Stimulated activated naive CD8-positive, alpha-beta T cell treated with anti-CD3 and anti-CD28 coated beads, Interleukin-15, Interleukin-2, amounts not matched to agents 100 ng/mL and 50 ng/mL, for 24 hours (primary cell): ENCODE measurements around the gene B4GALT4.

Source experiments
- H3K27ac Mint-ChIP-seq: one replicate; pipeline ENCODE4 v1.8.0; 2021; ENCODE audit warnings: mild to moderate bottlenecking, mixed read lengths
- H3K27me3 Mint-ChIP-seq: one replicate; pipeline ENCODE4 v1.8.0; 2021; ENCODE audit warnings: mixed read lengths
- H3K36me3 Mint-ChIP-seq: one replicate; pipeline ENCODE4 v1.8.0; 2021; ENCODE audit warnings: low read depth, mixed read lengths
- H3K4me1 Mint-ChIP-seq: one replicate; pipeline ENCODE4 v1.8.0; 2021; ENCODE audit warnings: low read depth, mixed read lengths
- H3K4me3 Mint-ChIP-seq: one replicate; pipeline ENCODE4 v1.8.0; 2021; ENCODE audit warnings: mild to moderate bottlenecking, mixed read lengths
- H3K9me3 Mint-ChIP-seq: one replicate; pipeline ENCODE4 v1.8.0; 2021; ENCODE audit warnings: mixed read lengths

Gene B4GALT4

DNA sequence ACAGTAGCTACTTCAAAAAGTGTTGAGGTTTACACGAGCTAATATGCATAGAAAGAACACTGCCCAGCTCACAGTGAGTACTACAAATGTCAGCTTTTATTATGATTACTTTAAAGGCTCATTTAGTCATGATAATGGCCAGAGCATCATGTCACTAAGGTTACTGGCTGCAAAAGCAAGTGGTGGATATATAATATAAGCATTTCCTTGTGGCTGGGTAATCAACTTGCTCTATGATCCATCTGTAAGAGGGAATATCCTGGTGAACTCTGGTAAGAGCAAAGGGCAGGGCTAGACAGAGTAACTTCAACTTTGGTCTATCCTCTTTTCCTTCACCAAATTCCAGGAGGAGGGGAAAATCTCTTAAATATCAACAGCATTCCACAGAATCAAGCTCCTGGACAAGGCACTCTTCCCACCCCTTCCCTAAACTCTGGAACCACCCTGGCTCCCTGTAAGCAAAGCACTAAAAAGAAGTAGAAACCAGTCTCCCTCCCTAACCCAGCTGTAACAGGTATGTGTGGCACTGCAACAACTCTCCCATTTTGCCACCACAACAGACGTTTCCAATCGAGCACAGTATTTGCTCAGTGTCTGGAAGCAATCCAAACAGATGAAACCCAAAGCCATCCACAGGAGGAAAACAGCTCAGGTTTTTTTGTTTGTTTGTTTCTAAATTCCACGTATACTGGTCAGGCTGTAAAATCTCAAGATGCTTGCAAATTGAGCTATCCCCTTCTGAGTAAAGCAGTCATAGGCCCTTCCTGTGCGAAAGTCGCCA lies 13.4 kb downstream of the B4GALT4 start:
- Mint-ChIP-seq H3K9me3 (no peaks in the 10 kb centered on the region), H3K36me3 (peaks cover 65% of the 10 kb centered on the region), H3K27me3 (no peaks in the 10 kb centered on the region), H3K4me3 (no peak overlapping the region), H3K27ac (no peak overlapping the region), H3K4me1 (peaks cover 5% of the 10 kb centered on the region)

DNA sequence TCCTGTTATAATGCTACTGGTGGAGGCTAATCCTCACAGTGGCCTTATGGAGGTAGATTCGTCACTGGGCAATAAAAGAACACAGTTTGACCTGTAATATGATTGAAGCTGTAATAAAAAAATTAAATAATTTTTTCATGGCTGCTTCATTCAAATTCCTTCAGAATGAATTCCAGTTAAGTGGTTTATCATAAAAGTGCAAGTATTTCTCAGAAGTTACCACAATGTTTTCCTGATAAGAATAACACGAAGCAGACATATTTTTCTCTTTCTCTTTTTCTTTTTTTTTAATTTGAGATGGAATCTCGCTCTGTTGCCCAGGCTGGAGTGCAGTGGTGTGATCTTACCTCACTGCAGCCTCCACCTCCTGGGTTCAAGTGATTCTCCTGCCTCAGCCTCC lies 15.6 kb downstream of the B4GALT4 start:
- Mint-ChIP-seq H3K4me1 (no peaks in the 10 kb centered on the region), H3K27me3 (no peaks in the 10 kb centered on the region), H3K9me3 (no peaks in the 10 kb centered on the region), H3K27ac (no peak overlapping the region), H3K36me3 (peaks cover 60% of the 10 kb centered on the region), H3K4me3 (no peak overlapping the region)

DNA sequence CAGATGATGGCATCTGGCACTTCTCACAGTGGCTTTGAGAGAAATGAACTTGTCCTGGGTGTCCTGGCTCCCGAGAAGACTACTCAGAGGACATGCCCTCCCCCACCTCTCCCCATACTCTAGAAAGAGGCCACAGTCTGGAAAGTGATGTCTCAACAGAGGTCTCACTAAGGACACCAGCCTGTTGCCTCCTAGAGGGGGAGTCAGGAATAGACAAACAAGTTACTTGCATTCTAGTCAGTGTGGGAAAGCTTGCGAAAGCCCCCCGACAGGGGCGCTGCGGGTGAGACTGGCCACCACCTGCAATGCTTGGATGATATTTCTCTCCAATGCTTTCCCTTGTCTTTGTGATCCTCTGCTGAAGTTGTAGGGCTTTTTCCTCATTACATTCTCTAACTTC lies 17.2 kb downstream of the B4GALT4 start:
- H3K4me3 Mint-ChIP-seq: no peak overlapping the region
- peaks cover 54% of the 10 kb centered on the region for H3K36me3 Mint-ChIP-seq
- H3K9me3 Mint-ChIP-seq: no peaks in the 10 kb centered on the region
- H3K27me3 Mint-ChIP-seq: no peaks in the 10 kb centered on the region
- H3K4me1 Mint-ChIP-seq: peaks cover 11% of the 10 kb centered on the region
- peak overlapping the region; percentile 31 for H3K27ac Mint-ChIP-seq

DNA sequence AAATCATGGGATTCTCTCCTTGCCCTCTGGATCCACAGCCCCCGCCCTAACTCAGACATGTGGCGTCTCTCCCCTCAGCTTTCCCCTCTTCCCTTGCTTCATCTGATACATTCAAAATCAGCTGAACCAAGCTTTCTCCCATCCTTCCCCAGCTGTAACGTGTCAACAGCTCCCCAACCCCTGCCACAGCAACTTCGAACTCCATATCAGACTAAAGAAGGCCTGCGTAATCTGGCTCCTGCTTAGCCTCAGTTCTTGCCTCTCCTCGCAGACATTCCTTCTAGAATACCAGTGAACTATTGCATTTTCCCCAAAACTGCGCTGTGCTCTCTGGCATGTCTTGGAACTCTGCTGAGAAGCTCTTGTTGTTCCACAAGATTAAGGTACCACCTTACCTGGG lies 18.3 kb downstream of the B4GALT4 start:
- H3K4me1 Mint-ChIP-seq: peaks cover 14% of the 10 kb centered on the region
- H3K4me3 Mint-ChIP-seq: no peak overlapping the region
- H3K9me3 Mint-ChIP-seq: no peaks in the 10 kb centered on the region
- peaks cover 47% of the 10 kb centered on the region for H3K36me3 Mint-ChIP-seq
- no peak overlapping the region for H3K27ac Mint-ChIP-seq
- no peaks in the 10 kb centered on the region for H3K27me3 Mint-ChIP-seq

DNA sequence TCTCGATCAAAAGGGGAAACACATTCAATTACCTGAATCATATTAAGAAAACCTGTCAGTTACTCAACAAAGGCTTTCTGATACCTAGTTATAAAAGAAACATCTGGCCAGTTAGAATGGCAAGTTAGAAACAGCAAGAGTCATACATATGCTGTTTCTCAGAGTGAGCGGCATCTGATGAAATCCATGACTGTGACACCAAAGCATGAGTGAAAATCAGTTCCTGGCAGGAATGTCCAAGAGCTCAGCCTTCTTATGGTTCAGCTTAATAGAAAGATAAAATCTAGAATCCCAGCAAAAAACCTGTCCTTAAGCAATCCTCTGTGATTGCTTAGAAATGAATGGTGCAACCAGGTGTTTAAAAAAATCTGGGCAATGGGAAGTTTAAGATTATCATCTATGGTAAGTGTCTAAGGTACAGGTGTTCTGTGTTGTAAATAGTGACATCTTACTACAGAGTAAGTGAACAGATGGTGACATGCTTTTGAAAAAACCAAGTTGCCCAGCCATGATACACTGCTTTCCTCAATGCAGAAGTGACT lies 18.8 kb downstream of the B4GALT4 start:
- Mint-ChIP-seq H3K4me1 (peaks cover 14% of the 10 kb centered on the region), H3K4me3 (no peak overlapping the region), H3K27ac (peak overlapping the region; percentile 18), H3K9me3 (no peaks in the 10 kb centered on the region), H3K27me3 (no peaks in the 10 kb centered on the region), H3K36me3 (peaks cover 42% of the 10 kb centered on the region)

DNA sequence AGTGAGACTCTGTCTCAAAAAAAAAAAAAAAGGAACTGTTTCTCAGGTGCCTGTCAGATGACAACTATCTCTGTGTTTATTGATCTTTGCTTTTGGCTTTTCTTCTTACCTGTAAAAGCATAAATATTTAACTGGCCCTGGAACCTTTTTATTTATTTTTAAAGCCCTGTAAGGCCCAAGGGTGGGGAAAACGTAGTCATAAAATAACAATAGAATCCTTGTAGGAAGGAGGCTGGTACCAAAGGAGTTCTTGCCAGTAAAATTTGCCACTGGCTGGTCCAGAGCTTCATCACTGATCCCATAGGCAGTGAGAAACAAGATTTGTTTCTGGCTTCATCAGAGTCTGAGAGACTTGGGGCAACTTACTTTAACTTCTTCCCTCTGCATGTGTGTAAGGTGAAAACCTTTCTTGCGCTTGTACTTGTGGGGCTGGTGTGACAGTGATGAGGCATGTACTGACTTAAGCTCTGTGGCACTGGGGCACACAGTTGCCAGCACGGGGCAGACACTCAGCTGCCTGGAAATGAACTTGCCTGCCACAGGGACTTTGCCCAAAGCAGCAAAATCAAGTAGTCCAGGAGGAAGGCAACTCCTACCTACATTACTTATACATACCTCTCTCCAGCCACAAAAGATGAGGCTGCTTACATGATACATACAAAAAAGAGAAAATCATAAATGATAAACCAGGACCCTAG lies 19.6 kb downstream of the B4GALT4 start:
- no peak overlapping the region for H3K27ac Mint-ChIP-seq
- H3K4me1 Mint-ChIP-seq: peaks cover 14% of the 10 kb centered on the region
- no peaks in the 10 kb centered on the region for H3K27me3 Mint-ChIP-seq
- no peak overlapping the region for H3K4me3 Mint-ChIP-seq
- peaks cover 40% of the 10 kb centered on the region for H3K36me3 Mint-ChIP-seq
- H3K9me3 Mint-ChIP-seq: no peaks in the 10 kb centered on the region

DNA sequence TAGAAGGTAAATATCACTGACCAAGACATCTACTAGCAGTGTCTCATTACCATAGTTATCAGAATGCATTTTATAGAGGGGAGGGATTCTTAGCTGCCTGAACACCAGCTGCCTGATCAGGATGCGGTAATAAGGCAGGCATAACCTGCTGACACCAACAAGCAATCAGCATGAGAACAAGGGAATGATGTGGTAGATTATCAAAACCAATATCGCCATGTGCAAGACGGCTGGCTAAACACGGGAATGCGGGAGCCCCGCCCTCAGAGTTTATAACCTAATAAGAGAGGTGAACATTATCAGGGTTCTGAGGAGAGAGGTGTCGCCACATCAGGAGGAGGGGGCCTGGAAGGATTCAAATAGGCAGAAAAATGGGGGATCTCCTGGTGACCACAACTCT lies 20.5 kb downstream of the B4GALT4 start:
- Mint-ChIP-seq H3K36me3 (peaks cover 46% of the 10 kb centered on the region), H3K4me1 (peaks cover 14% of the 10 kb centered on the region), H3K27ac (no peak overlapping the region)

DNA sequence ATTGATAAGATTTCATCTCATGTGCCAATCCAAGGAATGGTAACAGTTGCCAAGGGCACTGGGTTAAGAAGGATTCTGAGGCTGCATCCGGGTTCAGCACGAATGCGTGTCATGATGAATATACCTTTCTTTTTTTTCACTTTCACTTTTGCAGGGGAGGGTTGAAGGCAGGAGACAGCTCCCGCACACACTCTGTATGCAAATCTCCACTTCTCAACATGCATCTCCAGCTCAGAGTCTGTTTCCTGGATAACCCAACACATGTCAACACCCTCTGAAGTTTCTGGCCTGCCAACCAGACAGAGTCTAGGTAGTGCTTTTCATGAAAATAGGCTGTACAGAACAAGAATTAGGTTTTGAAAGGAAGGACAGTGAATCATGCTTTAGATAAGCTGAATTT lies 21.6 kb downstream of the B4GALT4 start:
- H3K27ac Mint-ChIP-seq: peak overlapping the region; percentile 80
- H3K4me3 Mint-ChIP-seq: peak overlapping the region; percentile 9
- no peaks in the 10 kb centered on the region for H3K27me3 Mint-ChIP-seq
- H3K4me1 Mint-ChIP-seq: peaks cover 14% of the 10 kb centered on the region
- no peaks in the 10 kb centered on the region for H3K9me3 Mint-ChIP-seq
- H3K36me3 Mint-ChIP-seq: peaks cover 47% of the 10 kb centered on the region

More for the DNA sequence above, 20.5 kb downstream of the B4GALT4 start:
- no peaks in the 10 kb centered on the region for H3K27me3 Mint-ChIP-seq
- no peak overlapping the region for H3K4me3 Mint-ChIP-seq
- no peaks in the 10 kb centered on the region for H3K9me3 Mint-ChIP-seq

DNA sequence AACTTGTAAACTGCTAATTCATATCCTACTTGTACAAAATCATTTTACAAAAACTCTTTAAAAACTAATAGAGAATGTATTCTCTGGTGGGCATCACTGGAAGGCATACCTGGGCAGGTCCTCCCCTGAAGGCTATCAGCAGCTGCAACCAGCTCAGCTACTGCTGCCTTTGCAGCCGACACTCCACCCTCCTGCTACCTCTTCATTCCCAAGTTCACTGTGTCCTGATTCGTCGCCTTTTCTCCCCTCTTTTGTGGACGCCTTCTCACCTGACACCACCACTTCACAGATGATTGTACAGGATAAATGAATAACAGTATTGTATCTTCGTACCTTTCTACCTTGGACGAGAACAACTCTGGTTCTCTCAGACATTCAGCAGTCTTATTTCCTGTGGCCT lies 28.9 kb downstream of the B4GALT4 start:
- Mint-ChIP-seq H3K27ac (no peak overlapping the region), H3K27me3 (no peaks in the 10 kb centered on the region), H3K36me3 (peaks cover 64% of the 10 kb centered on the region), H3K4me1 (peaks cover 15% of the 10 kb centered on the region), H3K4me3 (no peak overlapping the region), H3K9me3 (no peaks in the 10 kb centered on the region)

DNA sequence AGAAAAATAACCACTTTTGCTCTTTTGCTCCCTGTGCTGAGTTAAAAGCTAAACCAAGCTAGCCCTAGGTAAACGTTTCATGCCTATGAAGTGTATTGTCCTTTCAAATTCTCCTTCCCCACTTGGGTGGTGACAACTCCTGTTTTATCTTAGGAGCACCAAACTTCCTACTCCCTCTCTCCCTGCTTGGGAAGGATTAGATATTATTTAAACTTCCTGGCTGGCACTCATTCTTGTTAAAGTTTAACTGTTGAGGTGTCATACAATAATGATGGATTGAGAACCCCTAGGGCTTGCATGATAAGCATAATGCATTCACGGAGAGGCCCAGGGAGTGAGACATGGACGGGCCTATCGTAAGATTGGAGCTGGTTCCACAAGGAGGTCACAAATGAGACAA lies 29.5 kb downstream of the B4GALT4 start:
- H3K27ac Mint-ChIP-seq: no peak overlapping the region

DNA sequence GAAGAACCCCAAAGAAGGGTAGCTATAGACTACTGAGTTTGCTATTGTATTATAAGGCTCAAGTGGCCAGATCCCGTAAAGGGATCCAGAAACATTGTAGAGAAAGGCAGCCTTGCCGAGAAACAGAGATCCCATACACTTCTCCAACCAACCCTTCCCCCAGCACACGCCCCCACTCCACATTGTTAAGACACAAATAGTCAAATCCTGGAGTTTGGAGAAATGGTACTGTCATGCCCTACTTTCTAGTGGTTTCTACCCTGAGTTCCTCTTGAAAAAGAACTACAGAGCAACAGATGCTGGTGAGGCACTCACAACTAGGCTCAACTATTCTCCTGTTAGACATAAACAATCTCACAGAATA lies 33.2 kb downstream of the B4GALT4 start:
- Mint-ChIP-seq H3K36me3 (peaks cover 36% of the 10 kb centered on the region), H3K4me3 (no peak overlapping the region), H3K9me3 (no peaks in the 10 kb centered on the region), H3K4me1 (peaks cover 17% of the 10 kb centered on the region), H3K27me3 (no peaks in the 10 kb centered on the region), H3K27ac (no peak overlapping the region)

More for the DNA sequence above, 29.5 kb downstream of the B4GALT4 start:
- no peaks in the 10 kb centered on the region for H3K9me3 Mint-ChIP-seq
- no peak overlapping the region for H3K4me3 Mint-ChIP-seq
- H3K4me1 Mint-ChIP-seq: peaks cover 17% of the 10 kb centered on the region
- H3K36me3 Mint-ChIP-seq: peaks cover 61% of the 10 kb centered on the region
- H3K27me3 Mint-ChIP-seq: no peaks in the 10 kb centered on the region

DNA sequence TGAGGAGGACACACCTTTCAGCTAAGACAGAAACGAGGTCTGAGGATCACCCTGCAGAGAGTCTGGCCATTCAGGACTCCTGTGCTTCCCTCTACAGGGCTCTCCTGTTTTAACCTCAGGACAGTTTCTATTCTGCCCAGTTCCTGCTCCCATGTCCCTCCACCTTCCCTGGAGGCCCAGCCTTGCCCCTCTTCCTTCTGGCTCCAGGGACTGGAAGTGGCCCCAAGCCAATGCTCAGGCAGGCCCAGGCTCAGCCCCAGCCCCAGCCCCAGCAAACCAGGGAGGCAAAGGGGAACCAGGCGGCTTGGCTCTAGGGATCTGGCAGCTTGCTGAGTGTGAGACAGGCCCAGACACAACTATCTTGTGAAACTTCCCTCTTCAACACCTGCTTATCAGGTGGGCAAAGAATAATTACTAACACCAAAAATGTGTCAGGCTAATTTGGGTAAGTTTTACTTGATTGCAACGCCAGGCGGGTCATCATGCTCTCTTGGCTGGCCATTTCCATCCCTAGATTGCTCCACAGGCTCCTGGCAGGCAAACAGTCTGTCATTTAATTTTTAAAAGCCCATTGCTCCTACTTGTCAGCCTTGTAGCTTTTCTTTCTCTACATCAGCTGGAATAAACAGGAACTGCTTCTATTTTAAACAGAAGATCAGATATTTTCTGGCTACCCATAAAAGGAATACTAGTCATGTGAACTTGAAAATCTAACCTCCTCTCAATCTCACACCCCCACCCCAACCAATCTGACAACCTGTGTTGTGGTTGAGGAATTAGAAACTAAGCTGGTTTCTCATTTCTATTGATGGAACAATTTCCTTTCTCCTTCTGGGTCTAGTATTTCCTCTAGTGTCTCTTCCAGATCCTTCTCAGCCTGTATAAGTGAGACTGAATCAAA lies 33.8 kb downstream of the B4GALT4 start:
- Mint-ChIP-seq H3K4me3 (no peak overlapping the region), H3K36me3 (peaks cover 31% of the 10 kb centered on the region), H3K9me3 (no peaks in the 10 kb centered on the region), H3K27ac (no peak overlapping the region), H3K27me3 (no peaks in the 10 kb centered on the region), H3K4me1 (peaks cover 17% of the 10 kb centered on the region)

DNA sequence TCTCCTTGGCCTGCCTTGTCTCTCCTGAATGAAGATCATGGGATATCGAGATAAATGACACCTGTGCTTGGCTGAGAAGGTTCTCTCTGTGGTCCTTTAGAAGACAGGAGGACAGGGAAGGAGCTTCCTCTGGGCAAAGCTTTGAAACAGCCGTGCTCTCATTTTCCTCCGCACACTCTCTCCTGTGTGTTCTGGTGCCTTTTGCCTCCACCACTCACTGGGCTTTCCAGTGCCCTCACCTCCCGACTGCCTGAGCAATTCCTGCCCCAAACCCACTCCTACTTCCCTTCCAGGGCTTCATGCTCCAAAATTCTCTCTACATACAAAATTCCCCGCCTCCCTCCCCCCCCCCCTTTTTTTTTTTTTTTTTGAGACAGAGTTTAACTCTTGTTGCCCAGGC lies 35.0 kb downstream of the B4GALT4 start:
- Mint-ChIP-seq H3K27ac (no peak overlapping the region), H3K4me1 (peaks cover 17% of the 10 kb centered on the region), H3K9me3 (no peaks in the 10 kb centered on the region), H3K4me3 (no peak overlapping the region), H3K36me3 (peaks cover 22% of the 10 kb centered on the region), H3K27me3 (no peaks in the 10 kb centered on the region)

DNA sequence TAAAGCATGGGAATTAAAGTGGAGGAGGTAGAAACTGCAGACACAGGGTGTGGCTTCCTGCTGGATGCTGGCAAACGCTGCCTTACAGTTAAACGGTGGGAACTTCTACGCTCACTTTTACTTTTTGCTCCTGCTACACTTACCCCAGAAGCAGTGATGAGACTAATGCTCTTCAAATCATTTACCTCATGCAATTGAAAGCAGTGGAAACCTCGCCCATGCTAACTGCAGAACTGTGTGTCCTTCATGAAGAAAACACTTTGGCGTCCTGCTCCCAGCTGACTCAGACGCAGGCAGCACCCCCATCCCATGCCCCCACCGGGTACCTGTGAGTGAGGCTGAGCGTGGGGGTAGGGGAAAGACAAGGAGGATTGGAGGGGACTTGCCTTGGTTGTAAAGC lies 35.5 kb downstream of the B4GALT4 start:
- peaks cover 17% of the 10 kb centered on the region for H3K36me3 Mint-ChIP-seq
- H3K27ac Mint-ChIP-seq: no peak overlapping the region
- peaks cover 17% of the 10 kb centered on the region for H3K4me1 Mint-ChIP-seq
- H3K4me3 Mint-ChIP-seq: no peak overlapping the region
- H3K9me3 Mint-ChIP-seq: no peaks in the 10 kb centered on the region
- H3K27me3 Mint-ChIP-seq: no peaks in the 10 kb centered on the region

DNA sequence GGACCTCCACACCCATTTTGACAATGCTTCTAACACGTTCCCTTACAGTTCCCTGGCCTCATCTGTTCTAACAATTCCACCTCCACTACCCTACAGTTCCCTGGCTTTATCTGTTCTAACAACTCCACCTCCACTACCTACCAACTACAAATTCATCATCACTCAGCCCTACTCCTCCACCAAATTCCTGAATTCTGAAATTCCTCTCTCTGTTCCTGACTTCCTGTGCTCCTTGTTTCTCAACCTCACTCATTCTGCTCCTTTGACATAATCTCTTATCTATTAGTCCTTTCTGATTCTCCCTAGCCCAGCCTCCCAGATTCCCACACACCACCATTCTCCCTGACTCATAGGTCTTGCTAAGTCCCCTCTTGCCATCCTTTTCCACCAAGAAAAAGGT lies 44.8 kb downstream of the B4GALT4 start:
- Mint-ChIP-seq H3K27ac (no peak overlapping the region), H3K9me3 (no peaks in the 10 kb centered on the region), H3K36me3 (no peaks in the 10 kb centered on the region), H3K4me3 (no peak overlapping the region), H3K27me3 (no peaks in the 10 kb centered on the region), H3K4me1 (no peaks in the 10 kb centered on the region)
